BJ (cell line): ENCODE results near the gene CMTM1. TPM values are rescaled to one million over a fixed set of nuclear protein-coding genes. Genes with fewer than 3 reads are reported as not detected.

ENCODE experiments used
- CTCF ChIA-PET: fragments of 350-600 bp; formaldehyde crosslinking; extraction: SDS; loops from one replicate; lab custom pipeline; 2021; ENCODE audit warnings: antibody characterized with exemption, inconsistent platforms; lab: Yijun Ruan, JAX
- POLR2A ChIA-PET: fragments of 300-600 bp; sonication (Branson Sonifier 250); formaldehyde crosslinking; extraction: SDS; loops from one replicate; lab custom pipeline; 2021; ENCODE audit warnings: antibody characterized with exemption; lab: Charles Lee
- DNase-seq: peaks from one replicate; pipeline ENCODE4 v3.0.0-alpha.2; 2011; ENCODE audit warnings: low read depth
- H3K27me3 ChIP-seq: 2 replicates; pipeline ENCODE4 v1.6.0; 2011; ENCODE audit warnings: low read length; ENCODE audit not compliant: control insufficient read depth, insufficient read depth
- H3K36me3 ChIP-seq: 2 replicates; pipeline ENCODE4 v1.5.1; 2011; ENCODE audit warnings: low read length; ENCODE audit not compliant: control insufficient read depth, insufficient read depth
- H3K4me3 ChIP-seq: 2 replicates; pipeline ENCODE4 v1.5.1; 2011; ENCODE audit warnings: low read depth, mild to moderate bottlenecking, control low read depth, low read length
- polyA plus RNA-seq: library from polyadenylated mRNA; depleted of rRNA; stranded (reverse); fragments of >200 nt; gene quantifications from 2 replicates; pipeline ENCODE4 v1.2.3, GENCODE V29; 2011
- TF ChIP-seq, protein P1 (sequence below): IDR thresholded peaks from 2 replicates; pipeline ENCODE4 v1.5.1; 2011; ENCODE audit warnings: low read depth, mild to moderate bottlenecking, control low read depth, inconsistent platforms, low read length, moderate library complexity; ENCODE audit not compliant: insufficient read depth

CMTM1 gene
- polyA plus RNA-seq, 1 experiment = 3.2 TPM

DNA sequence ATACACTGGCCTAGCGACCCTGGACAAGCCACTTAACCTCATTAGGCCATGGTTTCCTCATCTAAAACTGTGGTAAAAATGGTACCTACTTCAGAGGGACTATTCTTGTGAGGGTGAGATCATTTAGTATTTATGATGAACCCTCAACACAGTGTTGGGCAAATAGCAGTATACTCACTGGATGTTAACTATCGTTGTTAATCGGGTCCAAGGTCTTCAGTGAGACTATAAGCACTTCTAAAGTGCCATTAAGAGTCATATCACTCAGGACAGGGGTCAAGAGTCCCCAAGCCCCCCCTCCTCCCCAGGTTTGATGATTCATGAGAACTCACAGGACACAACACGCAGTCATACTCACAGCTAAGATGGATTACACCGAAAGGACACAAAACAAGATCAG, 27.3 kb upstream of the CMTM1 start:
- TF ChIP-seq, protein P1, sequence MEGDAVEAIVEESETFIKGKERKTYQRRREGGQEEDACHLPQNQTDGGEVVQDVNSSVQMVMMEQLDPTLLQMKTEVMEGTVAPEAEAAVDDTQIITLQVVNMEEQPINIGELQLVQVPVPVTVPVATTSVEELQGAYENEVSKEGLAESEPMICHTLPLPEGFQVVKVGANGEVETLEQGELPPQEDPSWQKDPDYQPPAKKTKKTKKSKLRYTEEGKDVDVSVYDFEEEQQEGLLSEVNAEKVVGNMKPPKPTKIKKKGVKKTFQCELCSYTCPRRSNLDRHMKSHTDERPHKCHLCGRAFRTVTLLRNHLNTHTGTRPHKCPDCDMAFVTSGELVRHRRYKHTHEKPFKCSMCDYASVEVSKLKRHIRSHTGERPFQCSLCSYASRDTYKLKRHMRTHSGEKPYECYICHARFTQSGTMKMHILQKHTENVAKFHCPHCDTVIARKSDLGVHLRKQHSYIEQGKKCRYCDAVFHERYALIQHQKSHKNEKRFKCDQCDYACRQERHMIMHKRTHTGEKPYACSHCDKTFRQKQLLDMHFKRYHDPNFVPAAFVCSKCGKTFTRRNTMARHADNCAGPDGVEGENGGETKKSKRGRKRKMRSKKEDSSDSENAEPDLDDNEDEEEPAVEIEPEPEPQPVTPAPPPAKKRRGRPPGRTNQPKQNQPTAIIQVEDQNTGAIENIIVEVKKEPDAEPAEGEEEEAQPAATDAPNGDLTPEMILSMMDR = no peak
- Histone ChIP-seq H3K36me3 (peaks cover 7% of the 10 kb centered on the region), H3K27me3 (no peaks in the 10 kb centered on the region), H3K4me3 (no peak overlapping the region)
- no peak for DNase-seq
- POLR2A ChIA-PET = no interaction called here
- CTCF ChIA-PET = no interaction called here

DNA sequence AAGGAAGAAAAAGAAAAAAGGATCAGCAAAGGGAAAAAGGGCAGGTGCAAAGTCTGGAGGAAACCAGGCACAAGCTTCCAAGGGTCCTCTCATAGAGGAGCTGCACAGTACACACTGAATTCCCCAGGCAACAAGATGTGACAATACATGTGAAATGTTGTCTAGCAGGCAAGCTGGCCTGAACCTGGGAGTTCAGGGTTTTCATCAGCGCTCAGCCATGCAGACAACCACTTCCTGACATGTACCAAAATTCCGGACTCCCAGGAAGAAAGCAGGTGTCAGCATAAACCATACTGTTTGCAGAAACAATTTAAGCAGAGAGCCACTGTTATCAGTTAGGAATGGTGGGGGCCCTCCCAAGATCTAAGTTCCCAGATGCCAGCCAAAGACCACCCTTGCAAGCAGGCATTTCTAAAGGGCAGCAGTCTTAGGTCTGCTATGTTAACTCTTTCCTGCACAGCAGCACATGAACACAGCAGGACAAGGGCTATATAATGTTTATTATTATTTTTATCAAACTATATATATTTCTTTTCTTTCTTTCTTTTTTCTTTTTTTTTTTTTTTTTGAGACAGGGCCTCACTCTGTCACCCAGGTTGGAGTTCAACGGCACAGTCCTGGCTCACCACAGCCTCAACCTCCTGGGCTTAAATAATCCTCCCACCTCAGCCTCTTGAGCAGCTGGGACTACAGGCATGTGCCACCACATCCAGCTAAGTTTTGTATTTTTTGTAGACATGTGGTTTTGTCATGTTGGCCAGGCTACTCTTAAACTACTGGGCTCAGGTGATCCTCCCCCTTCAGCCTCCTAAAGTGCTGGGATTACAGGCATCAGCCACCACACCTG, 26.4 kb upstream of the CMTM1 start:
- no peaks in the 10 kb centered on the region for H3K27me3 ChIP-seq
- POLR2A ChIA-PET = no interaction called here
- H3K36me3 ChIP-seq = peaks cover 7% of the 10 kb centered on the region
- DNase-seq = no peak
- CTCF ChIA-PET = no interaction called here
- TF ChIP-seq, protein P1 = no peak
- H3K4me3 ChIP-seq = no peak overlapping the region

DNA sequence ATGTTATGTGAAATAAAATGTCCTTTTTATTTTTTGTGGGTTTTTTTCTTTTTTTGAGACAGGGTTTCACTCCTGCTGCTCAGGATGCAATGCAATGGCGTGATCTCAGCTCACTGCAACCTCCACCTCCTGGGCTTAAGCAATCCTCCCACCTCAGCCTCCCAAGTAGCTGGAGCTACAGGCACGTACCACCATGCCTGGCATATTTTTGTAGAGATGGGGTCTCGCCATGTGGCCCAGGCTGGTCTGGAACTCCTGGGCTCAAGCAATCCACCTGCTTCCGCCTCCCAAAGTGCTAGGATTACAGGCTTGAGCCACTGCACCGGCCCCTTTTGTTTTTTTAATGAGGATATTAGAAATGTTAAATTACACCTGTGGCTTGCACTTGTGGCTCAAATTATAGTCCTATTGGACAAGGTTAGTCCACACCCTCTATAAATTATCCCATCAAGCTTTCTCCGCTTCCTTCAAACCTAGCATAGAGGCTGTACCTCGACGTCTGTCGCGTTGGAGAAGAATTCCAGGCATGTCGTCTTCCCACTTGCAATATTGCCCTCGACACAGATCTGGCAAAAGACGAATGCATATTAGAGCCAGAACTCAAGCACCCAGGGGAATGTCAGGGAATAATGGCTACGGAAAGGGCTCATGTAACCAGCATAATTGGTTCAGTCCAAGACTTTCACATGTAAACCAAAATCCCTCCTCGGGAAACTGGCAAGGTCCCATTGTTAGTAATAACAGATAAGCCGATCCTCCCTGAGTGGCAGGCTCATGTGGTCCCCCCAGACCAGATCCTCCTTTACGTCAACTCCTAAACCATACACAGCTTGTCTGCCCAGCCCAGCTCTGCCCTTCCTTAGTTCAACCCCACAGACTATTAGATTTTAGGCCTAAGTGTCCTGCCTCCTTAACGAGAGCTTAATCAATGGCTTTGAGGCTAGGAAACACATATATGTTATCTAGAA, 24.6 kb upstream of the CMTM1 start:
- CTCF ChIA-PET = interaction anchor here (0.6 kb wide), 1 partner anchor 135 kb away, joined by 3 read pairs; no protein-coding TSS in a partner anchor
- no peak for DNase-seq
- Histone ChIP-seq H3K27me3 (no peaks in the 10 kb centered on the region), H3K36me3 (peaks cover 6% of the 10 kb centered on the region), H3K4me3 (no peak overlapping the region)
- POLR2A ChIA-PET = no interaction called here
- TF ChIP-seq, protein P1 = no peak

DNA sequence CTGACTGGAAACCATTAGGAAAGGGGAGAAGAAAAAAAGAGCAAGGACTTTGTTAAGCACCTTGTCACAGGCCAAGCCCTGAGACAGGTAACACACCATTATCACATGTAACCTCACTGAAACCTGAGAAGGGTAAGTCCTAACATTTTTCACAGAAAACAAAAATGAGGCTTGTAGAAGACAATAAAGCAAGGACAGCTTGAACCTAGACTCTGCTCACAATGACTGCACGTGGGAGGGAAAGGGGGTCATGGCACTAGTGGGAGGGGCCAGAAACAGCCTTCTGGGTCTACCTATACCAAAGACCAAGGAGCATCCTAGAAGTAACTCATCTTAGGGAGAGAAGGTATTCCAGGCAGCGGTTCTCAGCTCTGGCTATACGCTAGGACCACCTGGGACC, 23.8 kb upstream of the CMTM1 start:
- no peak for DNase-seq
- H3K4me3 ChIP-seq = no peak overlapping the region
- POLR2A ChIA-PET = no interaction called here
- H3K36me3 ChIP-seq = peaks cover 4% of the 10 kb centered on the region
- no peaks in the 10 kb centered on the region for H3K27me3 ChIP-seq
- CTCF ChIA-PET = interaction anchor here (0.6 kb wide), 1 partner anchor 136 kb away, joined by 3 read pairs; no protein-coding TSS in a partner anchor
- TF ChIP-seq, protein P1 = no peak

DNA sequence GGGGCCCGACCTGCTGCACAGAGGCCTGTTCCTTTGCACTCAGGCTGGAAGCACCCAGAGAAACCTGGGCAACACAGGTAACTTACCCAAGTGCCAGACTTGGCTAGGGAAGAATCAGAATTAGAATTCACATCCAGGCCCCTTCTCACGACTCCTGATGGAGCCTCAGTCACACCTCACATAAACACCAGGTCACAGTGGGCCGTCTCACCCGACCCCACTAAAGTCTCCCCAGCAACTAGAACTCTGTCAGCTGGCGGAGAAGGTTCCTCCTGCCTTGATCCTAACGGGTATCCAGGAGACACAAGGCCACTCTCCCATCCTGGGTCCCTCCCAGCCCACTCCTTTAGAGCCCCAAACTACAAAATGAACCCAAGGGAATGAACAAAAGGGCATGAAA, 22.7 kb upstream of the CMTM1 start:
- no peak for DNase-seq
- TF ChIP-seq, protein P1 = no peak
- ChIA-PET POLR2A (no interaction called here), CTCF (interaction anchor here (1.0 to 1.1 kb wide), 2 partner anchors 60 to 185 kb away, joined by 3 read pairs; no protein-coding TSS in a partner anchor)
- Histone ChIP-seq H3K27me3 (no peaks in the 10 kb centered on the region), H3K4me3 (no peak overlapping the region), H3K36me3 (peaks cover 4% of the 10 kb centered on the region)
